ENCODE data around the gene SPIRE2. TPM values are rescaled to one million over a fixed set of nuclear protein-coding genes. Genes with fewer than 3 reads are reported as not detected.

The SPIRE2 gene, protein sequence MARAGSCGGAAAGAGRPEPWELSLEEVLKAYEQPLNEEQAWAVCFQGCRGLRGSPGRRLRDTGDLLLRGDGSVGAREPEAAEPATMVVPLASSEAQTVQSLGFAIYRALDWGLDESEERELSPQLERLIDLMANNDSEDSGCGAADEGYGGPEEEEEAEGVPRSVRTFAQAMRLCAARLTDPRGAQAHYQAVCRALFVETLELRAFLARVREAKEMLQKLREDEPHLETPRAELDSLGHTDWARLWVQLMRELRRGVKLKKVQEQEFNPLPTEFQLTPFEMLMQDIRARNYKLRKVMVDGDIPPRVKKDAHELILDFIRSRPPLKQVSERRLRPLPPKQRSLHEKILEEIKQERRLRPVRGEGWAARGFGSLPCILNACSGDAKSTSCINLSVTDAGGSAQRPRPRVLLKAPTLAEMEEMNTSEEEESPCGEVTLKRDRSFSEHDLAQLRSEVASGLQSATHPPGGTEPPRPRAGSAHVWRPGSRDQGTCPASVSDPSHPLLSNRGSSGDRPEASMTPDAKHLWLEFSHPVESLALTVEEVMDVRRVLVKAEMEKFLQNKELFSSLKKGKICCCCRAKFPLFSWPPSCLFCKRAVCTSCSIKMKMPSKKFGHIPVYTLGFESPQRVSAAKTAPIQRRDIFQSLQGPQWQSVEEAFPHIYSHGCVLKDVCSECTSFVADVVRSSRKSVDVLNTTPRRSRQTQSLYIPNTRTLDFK
- 1.2 and 2.2 TPM in 2 replicates for total RNA-seq

DNA sequence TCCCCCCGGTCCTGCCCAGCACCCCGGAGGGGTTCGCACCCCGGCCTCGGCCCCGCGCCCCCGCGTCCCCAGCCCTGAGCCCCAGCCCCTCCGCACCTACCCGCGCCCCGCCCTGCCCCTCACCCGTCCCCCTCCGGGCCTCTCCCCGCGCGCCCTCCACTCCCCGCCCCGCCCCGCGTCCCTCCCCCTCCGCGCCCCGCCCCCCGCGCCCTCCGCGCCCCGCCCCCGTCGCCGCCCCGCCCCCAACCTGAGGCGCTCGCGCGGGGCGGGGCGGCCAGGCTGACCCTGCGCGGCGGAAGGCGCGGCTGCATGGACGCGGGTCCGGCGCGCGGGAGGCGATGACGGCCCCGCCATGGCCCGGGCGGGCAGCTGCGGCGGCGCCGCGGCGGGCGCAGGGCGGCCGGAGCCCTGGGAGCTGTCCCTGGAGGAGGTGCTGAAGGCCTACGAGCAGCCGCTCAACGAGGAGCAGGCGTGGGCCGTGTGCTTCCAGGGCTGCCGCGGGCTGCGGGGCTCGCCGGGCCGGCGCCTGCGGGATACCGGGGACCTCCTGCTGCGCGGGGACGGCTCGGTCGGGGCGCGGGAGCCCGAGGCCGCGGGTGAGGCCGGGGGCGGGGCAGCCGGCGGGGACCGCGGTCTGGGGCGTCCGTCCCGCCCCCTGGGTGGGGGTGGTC lies at the start of gene SPIRE2:
Gene SPIRE2 (plus strand): TSS at position 277 of the 671 bp plus-strand sequence. CDS start 76 bp downstream, at position 353.

DNA sequence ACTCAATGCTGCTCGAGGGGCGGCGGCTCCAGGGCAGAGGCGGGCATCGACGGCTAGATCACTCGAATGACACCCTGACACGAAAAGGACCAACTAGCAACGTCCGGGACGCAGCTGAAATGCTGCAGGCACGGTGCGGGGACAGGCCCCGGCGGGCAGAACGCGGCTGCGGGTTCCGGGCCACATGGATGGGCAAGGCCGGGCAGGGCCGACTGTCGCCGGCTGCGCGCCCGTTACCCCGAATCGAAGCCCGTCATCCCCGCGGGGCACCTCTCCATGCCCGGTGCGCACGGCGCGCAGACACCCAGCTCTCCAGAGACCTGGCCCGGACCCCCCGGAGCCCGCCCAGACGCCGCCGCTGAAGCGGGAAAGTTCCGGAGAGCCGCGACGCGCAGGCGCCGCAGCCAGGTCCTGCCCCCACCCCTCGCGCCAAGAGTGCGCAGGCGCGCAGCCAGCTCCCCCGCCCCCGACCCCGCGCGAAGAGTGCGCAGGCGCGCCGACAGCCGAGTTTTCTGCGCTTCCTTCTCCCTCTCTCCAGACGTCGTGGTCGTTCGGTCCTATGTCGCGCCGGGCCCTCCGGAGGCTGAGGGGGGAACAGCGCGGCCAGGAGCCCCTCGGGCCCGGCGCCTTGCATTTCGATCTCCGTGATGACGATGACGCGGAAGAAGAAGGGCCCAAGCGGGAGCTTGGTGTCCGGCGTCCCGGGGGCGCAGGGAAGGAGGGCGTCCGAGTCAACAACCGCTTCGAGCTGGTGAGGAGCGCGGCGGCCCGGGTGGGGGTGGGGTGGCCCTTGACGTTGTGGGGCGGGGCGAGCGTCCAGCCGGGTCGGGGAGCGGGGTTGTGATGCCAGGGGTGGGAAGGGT lies 45.1 kb downstream of the SPIRE2 start, which contains the start of gene TCF25:
Gene TCF25 (plus strand): TSS at position 484 of the 863 bp plus-strand sequence. CDS start 76 bp downstream, at position 560.

DNA sequence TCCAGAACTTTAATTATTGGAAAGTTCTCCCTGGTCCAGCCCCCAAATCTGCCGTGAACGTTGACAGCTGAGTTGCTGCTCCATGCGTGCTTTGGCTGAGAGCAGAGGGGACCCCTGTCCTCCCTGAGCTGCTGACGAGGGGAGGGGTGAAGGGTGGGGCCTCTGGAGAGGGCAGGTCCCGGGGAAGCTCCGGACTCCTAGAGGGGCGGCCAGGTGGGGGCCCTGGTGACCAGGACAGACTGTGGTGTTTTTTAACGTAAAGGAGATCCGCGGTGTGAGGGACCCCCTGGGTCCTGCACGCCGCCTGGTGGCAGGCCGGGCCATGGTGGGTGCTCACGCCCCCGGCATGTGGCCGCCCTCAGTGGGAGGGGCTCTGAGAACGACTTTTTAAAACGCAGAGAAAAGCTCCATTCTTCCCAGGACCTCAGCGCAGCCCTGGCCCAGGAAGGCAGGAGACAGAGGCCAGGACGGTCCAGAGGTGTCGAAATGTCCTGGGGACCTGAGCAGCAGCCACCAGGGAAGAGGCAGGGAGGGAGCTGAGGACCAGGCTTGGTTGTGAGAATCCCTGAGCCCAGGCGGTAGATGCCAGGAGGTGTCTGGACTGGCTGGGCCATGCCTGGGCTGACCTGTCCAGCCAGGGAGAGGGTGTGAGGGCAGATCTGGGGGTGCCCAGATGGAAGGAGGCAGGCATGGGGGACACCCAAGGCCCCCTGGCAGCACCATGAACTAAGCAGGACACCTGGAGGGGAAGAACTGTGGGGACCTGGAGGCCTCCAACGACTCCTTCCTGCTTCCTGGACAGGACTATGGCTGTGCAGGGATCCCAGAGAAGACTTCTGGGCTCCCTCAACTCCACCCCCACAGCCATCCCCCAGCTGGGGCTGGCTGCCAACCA lies 90.4 kb downstream of the SPIRE2 start, which contains the start of gene MC1R:
Gene MC1R (plus strand): TSS at position 410 of the 895 bp plus-strand sequence. CDS start 397 bp downstream, at position 807.

Other genes starting within 250 kb of the SPIRE2 start
- gene DPEP1, start 214.8 kb upstream of the SPIRE2 start, total RNA-seq = 0.57 TPM in 1 of 2 replicates, not detected in the other
- gene CHMP1A, start 170.8 kb upstream of the SPIRE2 start, total RNA-seq = 85.7 and 104 TPM in 2 replicates
- 3.8 and 4.7 TPM in 2 replicates for gene SPATA33, start 170.6 kb upstream of the SPIRE2 start, total RNA-seq
- 37.0 and 45.8 TPM in 2 replicates for gene CDK10, start 141.8 kb upstream of the SPIRE2 start, total RNA-seq
- 11.2 and 15.3 TPM in 2 replicates for gene SPATA2L, start 126.8 kb upstream of the SPIRE2 start, total RNA-seq
- gene VPS9D1, start 107.6 kb upstream of the SPIRE2 start, total RNA-seq = 6.9 and 7.2 TPM in 2 replicates
- 24.1 and 24.9 TPM in 2 replicates for gene ZNF276, start 106.9 kb upstream of the SPIRE2 start, total RNA-seq
- gene FANCA, start 11.8 kb upstream of the SPIRE2 start, total RNA-seq = 38.4 and 49.5 TPM in 2 replicates
- gene TCF25, start 45.1 kb downstream of the SPIRE2 start, total RNA-seq = 137 and 150 TPM in 2 replicates
- 2.7 and 2.9 TPM in 2 replicates for gene MC1R, start 90.4 kb downstream of the SPIRE2 start, total RNA-seq
- gene TUBB3, start 94.9 kb downstream of the SPIRE2 start, total RNA-seq = 130 and 167 TPM in 2 replicates
- gene DEF8, start 120.3 kb downstream of the SPIRE2 start, total RNA-seq = 87.5 and 93.1 TPM in 2 replicates
- gene DBNDD1, start 191.0 kb downstream of the SPIRE2 start, total RNA-seq = 24.9 and 34.3 TPM in 2 replicates
- not detected in 2 replicates for gene PRDM7, start 248.9 kb downstream of the SPIRE2 start, total RNA-seq